HUES6 (cell line): ENCODE results near the gene STK32B.

Source experiments
- H3K27ac ChIP-seq: 2 replicates; pipeline ENCODE4 v1.7.0; 2013; ENCODE audit warnings: low read depth, mild to moderate bottlenecking, low read length, inconsistent platforms
- H3K27me3 ChIP-seq: 2 replicates; pipeline ENCODE4 v1.6.1; 2013; ENCODE audit warnings: low read length; ENCODE audit not compliant: control insufficient read depth, insufficient read depth
- H3K36me3 ChIP-seq: 2 replicates; pipeline ENCODE4 v1.6.1; 2013; ENCODE audit warnings: low read length; ENCODE audit not compliant: control insufficient read depth, insufficient read depth
- H3K4me1 ChIP-seq: 2 replicates; pipeline ENCODE4 v1.6.1; 2013; ENCODE audit warnings: low read length; ENCODE audit not compliant: control insufficient read depth, insufficient read depth
- H3K4me3 ChIP-seq: 2 replicates; pipeline ENCODE4 v1.5.1; 2013; ENCODE audit warnings: low read depth, low read length
- H3K9ac ChIP-seq: one replicate; pipeline ENCODE4 v1.6.1; 2013; ENCODE audit warnings: mild to moderate bottlenecking, low read length
- H3K9me3 ChIP-seq: 2 replicates; pipeline ENCODE4 v1.6.1; 2013; ENCODE audit warnings: low read depth, low read length; ENCODE audit not compliant: control insufficient read depth, insufficient read depth

The STK32B gene

GRCh38 chr4:5373327-5373726, 322.0 kb downstream of the STK32B start:
- no peak overlapping the region for H3K27ac ChIP-seq
- no peaks in the 10 kb centered on the region for H3K36me3 ChIP-seq
- H3K4me3 ChIP-seq, result no peak overlapping the region
- H3K27me3 ChIP-seq, result no peaks in the 10 kb centered on the region; the same call in 1 of the 2 replicates
- H3K9me3 ChIP-seq, result peaks cover 10% of the 10 kb centered on the region
- no peak overlapping the region for H3K9ac ChIP-seq
- H3K4me1 ChIP-seq, result no peaks in the 10 kb centered on the region

DNA sequence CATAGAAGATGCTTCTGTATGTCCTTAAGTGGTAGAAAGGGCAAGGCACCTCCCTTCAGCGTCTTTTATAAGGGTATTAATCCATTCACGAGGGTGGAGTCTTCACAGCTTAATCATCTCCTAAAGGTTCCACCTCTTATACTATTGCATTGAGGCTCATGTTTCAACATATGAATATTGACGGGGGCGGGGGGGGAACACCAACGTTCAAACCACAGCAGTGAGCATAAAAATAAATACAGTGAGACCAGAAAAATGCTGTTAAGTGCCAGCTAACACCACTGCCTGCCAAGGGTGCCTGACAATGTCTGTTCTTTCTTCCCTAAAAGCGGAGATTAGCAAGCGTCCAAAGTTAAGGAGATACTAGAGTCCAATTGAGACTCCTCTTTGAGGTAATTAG, 323.3 kb downstream of the STK32B start:
- H3K27me3 ChIP-seq, result no peaks in the 10 kb centered on the region; the same call in 1 of the 2 replicates
- H3K9me3 ChIP-seq, result peaks cover 10% of the 10 kb centered on the region
- H3K4me3 ChIP-seq, result no peak overlapping the region
- no peak overlapping the region for H3K9ac ChIP-seq
- no peaks in the 10 kb centered on the region for H3K36me3 ChIP-seq
- H3K27ac ChIP-seq, result no peak overlapping the region
- no peaks in the 10 kb centered on the region for H3K4me1 ChIP-seq

DNA sequence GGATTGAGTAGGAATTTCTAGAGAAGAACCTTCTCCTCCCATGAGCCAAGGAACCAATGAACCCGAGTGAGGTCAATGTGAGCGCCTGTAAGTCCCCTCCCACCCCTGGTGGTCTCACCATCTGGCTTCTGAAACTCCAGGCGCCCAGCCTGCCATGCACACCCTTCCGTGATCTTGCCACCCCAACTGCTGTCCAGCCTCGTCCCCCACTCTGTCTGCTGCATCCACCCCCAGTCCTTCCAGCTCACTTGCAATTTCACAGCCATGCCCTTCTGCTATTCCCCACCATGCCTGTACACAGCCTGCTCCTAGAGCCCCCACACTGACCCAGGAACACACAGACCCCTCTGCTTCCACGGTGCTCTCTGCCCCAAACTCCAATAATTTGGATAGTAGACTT, 323.7 kb downstream of the STK32B start:
- Histone ChIP-seq H3K36me3 (no peaks in the 10 kb centered on the region), H3K27ac (no peak overlapping the region), H3K9me3 (peaks cover 10% of the 10 kb centered on the region), H3K9ac (no peak overlapping the region), H3K4me1 (no peaks in the 10 kb centered on the region), H3K4me3 (no peak overlapping the region), H3K27me3 (no peaks in the 10 kb centered on the region; the same call in 1 of the 2 replicates)

DNA sequence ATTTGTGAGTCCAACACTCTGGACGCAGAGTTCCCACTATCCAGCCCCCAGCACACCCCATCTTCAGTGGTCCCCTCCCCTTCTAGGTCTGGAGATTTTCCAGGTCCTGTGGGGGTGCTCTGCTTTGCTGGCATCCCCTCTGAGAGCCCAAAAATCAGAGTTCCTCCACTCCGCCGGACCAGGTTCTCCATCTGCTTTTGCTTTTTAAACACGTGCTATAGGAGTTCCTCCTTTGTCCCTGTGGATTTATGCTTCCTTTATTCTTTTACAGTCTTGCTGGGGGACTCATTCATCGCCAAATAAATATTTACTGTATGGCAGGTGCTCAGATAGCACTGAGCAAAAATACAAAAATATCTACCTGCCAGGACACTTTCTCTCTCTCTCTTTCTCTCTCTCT, 324.7 kb downstream of the STK32B start:
- Histone ChIP-seq H3K4me3 (no peak overlapping the region), H3K36me3 (no peaks in the 10 kb centered on the region), H3K27me3 (no peaks in the 10 kb centered on the region; the same call in 1 of the 2 replicates), H3K4me1 (no peaks in the 10 kb centered on the region), H3K9ac (no peak overlapping the region), H3K27ac (no peak overlapping the region), H3K9me3 (peaks cover 10% of the 10 kb centered on the region)

- Histone ChIP-seq H3K9ac (no peak overlapping the region), H3K36me3 (no peaks in the 10 kb centered on the region), H3K4me3 (no peak overlapping the region), H3K9me3 (peaks cover 10% of the 10 kb centered on the region), H3K4me1 (no peaks in the 10 kb centered on the region), H3K27me3 (no peaks in the 10 kb centered on the region; the same call in 1 of the 2 replicates), H3K27ac (no peak overlapping the region)
Observed at GRCh38 chr4:5378002-5378401, 326.7 kb downstream of the STK32B start.

DNA sequence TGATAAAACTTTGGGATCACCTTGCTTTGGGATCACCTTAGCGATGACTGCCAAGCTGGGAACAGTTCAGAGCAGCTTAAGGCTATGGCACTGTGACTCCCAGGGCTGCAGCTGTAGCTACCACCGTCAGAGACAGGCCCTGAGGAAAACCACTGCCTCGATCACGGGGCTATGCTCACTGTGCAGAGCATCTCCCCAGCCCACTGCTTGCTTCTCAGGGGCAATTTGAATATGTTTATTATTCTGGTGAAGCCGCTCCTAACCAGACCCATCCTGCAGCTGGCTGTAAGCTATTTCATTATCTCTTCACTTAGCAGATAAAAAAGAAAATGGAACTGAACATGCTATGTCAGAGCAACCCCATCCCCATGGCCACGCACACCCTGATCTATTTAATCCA, 328.6 kb downstream of the STK32B start:
- Histone ChIP-seq H3K36me3 (no peaks in the 10 kb centered on the region), H3K27me3 (no peaks in the 10 kb centered on the region; the same call in 1 of the 2 replicates), H3K27ac (no peak overlapping the region), H3K4me3 (no peak overlapping the region), H3K4me1 (no peaks in the 10 kb centered on the region), H3K9me3 (peaks cover 3% of the 10 kb centered on the region), H3K9ac (no peak overlapping the region)

- peaks cover 3% of the 10 kb centered on the region for H3K9me3 ChIP-seq
- no peaks in the 10 kb centered on the region for H3K4me1 ChIP-seq
- H3K36me3 ChIP-seq, result no peaks in the 10 kb centered on the region
- no peaks in the 10 kb centered on the region for H3K27me3 ChIP-seq
- no peak overlapping the region for H3K9ac ChIP-seq
- no peak overlapping the region for H3K4me3 ChIP-seq
- no peak overlapping the region for H3K27ac ChIP-seq
Observed at GRCh38 chr4:5381961-5382441, 330.7 kb downstream of the STK32B start.

DNA sequence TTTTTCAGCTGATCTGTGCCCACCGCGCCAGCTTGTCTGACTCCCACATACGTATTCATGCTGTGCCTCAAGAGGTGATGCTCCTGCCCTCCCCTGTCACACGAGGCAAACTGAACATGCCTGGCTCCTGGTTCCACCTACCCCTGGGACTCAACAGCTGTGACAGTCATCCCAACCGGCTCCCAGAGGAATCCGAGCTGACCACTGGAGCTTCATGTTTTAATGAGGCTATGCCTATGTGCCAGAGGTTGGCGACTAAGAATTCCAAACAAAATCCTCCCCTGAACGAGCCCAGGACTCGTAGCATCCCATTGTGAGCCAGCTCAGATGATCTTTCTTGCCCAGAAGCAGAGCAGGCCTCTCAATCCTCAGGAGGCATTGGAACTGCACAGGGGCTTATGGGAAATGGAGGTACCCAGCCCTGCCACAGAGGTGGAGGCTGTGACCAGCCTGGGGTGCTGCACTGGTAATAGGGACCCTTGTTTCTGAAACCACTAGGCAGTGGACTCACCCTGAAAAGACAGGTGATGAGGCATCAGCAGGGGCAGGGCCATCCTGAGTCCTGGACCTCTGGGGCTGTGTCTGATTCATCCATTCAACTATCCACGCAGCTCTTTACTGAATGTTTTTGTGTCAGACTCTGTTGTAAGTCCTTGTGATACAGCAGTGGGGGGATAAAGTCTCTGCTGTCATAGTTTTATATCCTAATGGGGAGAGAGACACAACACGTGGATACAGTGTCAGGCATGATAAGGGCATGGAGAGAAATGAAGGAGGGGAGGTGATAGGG, 332.1 kb downstream of the STK32B start:
- H3K36me3 ChIP-seq, result no peaks in the 10 kb centered on the region
- no peaks in the 10 kb centered on the region for H3K9me3 ChIP-seq
- H3K27me3 ChIP-seq, result no peaks in the 10 kb centered on the region
- H3K27ac ChIP-seq, result no peak overlapping the region
- H3K4me1 ChIP-seq, result no peaks in the 10 kb centered on the region
- H3K9ac ChIP-seq, result no peak overlapping the region
- no peak overlapping the region for H3K4me3 ChIP-seq

DNA sequence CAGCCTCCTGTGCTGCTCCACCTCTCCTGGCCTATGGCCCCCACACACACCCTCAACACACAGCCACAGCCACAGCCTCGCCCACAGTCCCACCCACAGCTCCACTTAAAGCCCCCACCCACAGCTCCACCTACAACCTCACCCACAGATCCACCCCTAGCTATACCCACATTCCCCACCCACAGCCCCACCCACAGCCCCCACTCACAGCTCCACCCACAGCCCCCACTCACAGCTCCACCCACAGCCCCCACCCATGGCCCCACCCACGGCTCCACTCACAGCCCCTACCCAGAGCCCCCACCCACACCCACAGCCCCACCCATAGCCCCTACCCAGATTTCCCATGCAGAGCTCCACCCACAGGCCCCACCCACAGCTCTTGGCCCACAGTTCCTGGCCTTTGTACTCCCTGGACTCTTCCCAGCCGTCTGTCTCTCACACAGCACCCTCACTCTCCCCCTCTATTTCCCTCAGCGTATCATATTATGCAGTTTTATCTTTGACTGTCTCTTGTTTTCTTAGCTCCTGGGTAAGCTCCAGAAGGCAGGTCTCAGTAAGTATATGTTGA, 334.5 kb downstream of the STK32B start:
- Histone ChIP-seq H3K9ac (no peak overlapping the region), H3K4me1 (no peaks in the 10 kb centered on the region), H3K9me3 (peaks cover 4% of the 10 kb centered on the region; the same call in 1 of the 2 replicates), H3K4me3 (no peak overlapping the region), H3K36me3 (no peaks in the 10 kb centered on the region), H3K27ac (no peak overlapping the region), H3K27me3 (no peaks in the 10 kb centered on the region)

GRCh38 chr4:5386921-5387320, 335.6 kb downstream of the STK32B start:
- Histone ChIP-seq H3K36me3 (no peaks in the 10 kb centered on the region), H3K4me1 (no peaks in the 10 kb centered on the region), H3K27me3 (no peaks in the 10 kb centered on the region), H3K27ac (no peak overlapping the region), H3K9ac (no peak overlapping the region), H3K9me3 (peaks cover 4% of the 10 kb centered on the region; the same call in 1 of the 2 replicates), H3K4me3 (no peak overlapping the region)

DNA sequence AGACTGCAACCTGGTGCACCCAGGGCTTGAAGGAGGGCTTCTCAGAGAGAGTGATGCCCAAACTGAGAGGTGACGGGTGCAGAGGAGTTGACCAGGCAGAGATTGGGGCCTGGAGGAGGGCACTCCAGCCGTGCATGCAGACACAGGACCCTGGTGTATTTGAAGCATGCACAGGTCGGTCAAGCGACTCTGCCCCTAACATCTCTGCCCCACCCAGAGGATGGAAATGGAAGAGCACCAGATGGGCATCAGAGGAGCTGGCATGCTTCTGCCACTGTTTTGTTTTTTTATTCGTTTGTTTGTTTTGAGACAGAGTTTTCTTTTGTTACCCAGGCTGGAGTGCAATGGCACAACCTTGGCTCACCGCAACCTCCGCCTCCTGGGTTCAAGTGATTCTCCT, 336.2 kb downstream of the STK32B start:
- H3K27ac ChIP-seq, result no peak overlapping the region
- H3K9ac ChIP-seq, result no peak overlapping the region
- no peak overlapping the region for H3K4me3 ChIP-seq
- no peaks in the 10 kb centered on the region for H3K4me1 ChIP-seq
- H3K9me3 ChIP-seq, result peaks cover 4% of the 10 kb centered on the region; the same call in 1 of the 2 replicates
- no peaks in the 10 kb centered on the region for H3K27me3 ChIP-seq
- no peaks in the 10 kb centered on the region for H3K36me3 ChIP-seq
